Measurements from ENCODE around the gene PGA3.
"Not testable (repeated sequence)": the region's sequence is repeated elsewhere in the genome, so short reads cannot be mapped to it uniquely, and the experiment has no call there.

The PGA3 gene

DNA sequence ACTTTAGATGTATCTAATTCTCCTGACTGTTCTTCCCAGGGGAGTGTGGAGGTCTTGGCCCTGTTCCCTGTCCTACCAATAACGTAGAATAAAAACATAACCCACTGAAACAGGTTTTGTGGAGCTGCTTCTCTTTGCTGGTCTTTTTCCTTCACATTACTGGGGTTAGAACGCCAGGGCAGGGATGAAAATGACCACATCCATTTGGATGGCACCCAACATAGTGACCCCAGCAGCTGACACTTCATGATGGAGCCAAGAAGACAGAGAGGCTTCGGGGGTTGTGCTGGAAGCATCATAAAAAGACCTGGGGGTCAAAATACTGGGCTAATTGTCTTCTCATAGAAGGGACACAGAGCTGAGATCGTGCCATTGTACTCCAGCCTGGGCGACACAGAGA lies 28.3 kb downstream of the PGA3 start:
- H3K27ac ChIP-seq: not testable (repeated sequence)

DNA sequence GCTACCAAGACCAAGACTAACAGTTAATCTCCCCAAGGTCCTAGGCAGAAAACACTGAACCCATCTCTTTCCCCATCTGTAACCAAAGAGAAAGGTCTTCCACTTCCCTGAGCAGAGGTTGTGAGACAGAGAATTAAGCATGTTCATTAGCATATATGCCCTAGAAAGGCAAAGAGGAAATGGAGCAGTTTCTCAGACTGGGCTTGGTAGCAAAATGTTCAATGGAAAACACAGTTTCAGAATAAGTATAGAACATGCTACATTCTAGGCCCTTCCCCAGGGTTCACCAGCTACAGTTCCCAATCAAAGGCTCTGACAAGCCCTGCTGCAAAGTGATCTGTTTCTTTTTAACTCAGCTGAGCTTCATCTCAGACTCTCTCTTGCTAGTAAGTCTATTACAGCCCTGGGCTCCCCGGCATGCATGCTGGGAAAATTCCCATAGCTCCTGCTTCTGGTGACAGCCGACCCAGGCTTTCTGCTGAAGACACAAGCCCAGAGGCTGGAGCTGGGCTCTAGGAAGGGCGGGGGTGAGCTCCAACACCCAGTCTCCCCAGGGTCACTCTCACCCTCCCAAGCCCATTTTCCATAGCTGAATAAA lies 29.3 kb downstream of the PGA3 start:
- H3K27ac ChIP-seq: not testable (repeated sequence)

DNA sequence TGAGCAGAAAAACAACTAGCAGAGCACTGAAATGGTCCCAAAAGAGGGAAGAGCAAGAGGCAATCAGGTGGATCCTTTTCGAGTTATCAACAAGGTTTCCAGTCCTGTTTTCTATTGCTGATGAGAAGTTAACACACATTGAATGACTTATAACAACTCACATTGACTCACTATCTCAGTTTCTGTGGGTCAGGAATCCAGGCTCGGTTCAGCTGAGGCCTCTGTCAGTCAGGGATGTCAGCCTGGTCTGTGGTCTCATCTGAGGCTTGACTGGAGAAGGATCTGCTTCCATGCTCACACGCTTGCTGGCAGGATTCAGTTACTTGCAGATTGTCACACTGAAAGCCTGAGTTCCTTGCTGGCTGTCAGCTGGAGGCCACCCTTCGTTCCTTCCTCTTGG lies 33.8 kb downstream of the PGA3 start:
- H3K27ac ChIP-seq: not testable (repeated sequence)

DNA sequence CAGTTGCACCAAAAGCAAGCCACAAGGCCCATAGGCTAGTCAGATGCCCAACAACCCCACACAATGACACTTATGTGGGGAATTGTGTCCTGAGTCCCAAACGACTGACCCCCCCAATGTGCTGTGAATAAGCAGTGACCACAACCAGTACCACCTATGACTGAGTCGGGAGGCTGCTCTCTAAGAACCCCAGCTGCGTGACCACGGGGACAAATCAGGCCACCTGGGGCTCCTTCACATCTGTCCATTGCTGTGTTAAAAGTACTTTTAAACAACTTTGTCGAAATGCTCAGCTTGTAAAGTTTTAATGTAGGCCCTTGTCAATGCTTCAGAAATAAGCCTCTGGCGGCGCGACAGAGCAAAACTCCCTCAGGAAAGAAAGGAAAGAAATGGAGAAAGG lies 37.0 kb downstream of the PGA3 start:
- not testable (repeated sequence) for H3K27ac ChIP-seq

DNA sequence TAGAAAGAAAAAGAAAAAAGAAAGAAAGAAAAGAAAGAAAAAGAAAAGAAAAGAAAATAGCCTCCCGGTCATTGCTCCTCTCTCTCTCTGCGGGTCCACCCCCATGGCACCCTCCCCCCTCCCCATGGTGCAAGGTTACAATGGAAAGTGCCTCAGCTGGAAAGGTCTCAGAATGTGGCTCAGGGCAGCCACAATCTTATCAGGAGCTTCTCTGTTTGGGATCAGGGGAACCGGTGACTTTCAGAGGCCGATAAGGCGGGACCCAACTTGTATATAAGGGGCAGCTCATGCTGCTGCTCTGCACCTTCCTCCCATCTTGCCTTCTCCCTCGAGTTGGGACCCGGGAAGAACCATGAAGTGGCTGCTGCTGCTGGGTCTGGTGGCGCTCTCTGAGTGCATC lies 37.6 kb downstream of the PGA3 start, which contains the start of gene PGA5:
TSS of gene PGA5 (plus strand) at position 301 of the 400 bp plus-strand sequence. CDS start at position 353, 52 bp downstream.
- not testable (repeated sequence) for H3K27ac ChIP-seq

DNA sequence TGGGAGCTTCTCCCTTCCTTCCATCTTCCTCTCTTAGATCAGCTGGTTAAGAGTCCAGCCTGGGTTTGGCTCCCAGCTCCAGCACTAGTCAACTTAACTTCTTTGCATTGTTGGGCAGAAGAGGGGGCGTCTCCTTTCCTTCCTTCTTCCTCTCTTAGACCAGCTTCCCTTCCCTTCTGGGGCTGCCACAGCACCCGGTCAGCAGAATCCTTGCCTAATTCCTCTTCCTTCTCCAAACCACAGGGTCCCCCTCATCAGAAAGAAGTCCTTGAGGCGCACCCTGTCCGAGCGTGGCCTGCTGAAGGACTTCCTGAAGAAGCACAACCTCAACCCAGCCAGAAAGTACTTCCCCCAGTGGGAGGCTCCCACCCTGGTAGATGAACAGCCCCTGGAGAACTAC lies 38.2 kb downstream of the PGA3 start:
- not testable (repeated sequence) for H3K27ac ChIP-seq

DNA sequence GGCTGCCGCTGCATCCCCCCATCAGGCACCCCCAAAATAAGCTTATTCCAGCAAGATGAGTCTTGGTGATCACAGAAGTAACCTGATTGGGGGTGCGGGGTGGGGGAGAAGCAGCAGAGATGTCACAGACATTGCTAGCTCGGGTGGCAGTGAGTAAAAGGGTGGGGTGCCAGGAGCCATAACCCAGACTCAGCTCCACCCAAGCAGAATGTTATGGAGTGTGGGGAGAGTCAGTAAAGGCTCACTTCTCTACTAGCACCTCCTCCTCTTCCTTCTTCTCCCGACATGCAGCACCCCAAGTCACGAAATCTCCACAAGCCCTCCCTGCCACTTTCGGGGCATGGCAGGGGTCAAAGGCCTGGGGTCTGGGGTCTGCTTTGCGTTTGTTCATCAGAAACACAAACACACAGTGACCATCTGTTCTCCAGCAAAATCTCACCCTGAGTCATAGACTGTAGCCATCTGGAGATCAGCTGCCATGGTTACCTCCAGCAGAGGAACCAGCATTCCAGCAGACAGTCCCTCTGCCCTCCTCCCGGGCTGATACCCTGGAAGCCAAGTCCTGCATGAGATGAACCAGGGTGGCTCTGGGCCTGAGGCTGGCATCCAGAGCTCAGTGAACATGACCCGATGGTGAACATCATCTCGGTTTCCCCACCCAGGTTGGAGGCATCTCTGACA lies 42.1 kb downstream of the PGA3 start:
- H3K27ac ChIP-seq: not testable (repeated sequence)

DNA sequence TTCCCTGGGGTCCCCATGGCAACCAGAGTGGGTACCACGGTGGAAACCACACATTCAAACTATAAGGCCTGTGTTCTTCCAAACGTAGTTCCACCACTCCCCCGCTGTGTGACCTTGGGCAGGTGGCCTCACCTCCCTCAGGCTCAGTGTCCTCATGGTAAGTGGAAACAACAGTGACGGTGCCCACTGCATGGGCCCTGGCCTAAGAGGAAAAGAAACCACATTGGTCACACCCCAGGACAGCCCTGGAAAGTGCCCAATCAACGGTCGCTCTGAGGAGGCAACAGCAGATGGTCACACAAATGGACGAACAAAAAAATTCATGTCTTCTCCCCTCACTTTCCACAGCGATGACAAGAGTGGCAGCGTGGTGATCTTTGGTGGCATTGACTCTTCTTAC lies 44.8 kb downstream of the PGA3 start:
- not testable (repeated sequence) for H3K27ac ChIP-seq

DNA sequence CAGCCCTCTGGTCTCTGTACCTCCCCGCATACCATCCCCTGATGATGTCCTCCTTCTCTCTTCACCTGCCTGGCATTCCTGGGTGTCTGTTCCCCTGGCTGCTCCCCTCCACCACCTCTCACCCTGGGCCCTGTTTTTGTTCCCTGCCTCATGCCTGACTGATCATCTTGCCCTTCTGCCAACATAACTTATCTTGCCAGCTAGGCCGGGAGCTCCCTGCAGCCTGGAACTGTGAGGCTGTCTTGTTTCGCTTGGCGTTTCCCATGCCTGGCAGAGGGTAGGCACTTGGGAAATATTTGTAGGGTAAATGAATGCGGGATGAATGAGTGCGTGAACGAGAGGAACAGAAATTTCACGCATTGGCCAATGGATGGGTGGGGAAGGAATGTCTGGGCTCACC lies 45.9 kb downstream of the PGA3 start:
- H3K27ac ChIP-seq: not testable (repeated sequence)

DNA sequence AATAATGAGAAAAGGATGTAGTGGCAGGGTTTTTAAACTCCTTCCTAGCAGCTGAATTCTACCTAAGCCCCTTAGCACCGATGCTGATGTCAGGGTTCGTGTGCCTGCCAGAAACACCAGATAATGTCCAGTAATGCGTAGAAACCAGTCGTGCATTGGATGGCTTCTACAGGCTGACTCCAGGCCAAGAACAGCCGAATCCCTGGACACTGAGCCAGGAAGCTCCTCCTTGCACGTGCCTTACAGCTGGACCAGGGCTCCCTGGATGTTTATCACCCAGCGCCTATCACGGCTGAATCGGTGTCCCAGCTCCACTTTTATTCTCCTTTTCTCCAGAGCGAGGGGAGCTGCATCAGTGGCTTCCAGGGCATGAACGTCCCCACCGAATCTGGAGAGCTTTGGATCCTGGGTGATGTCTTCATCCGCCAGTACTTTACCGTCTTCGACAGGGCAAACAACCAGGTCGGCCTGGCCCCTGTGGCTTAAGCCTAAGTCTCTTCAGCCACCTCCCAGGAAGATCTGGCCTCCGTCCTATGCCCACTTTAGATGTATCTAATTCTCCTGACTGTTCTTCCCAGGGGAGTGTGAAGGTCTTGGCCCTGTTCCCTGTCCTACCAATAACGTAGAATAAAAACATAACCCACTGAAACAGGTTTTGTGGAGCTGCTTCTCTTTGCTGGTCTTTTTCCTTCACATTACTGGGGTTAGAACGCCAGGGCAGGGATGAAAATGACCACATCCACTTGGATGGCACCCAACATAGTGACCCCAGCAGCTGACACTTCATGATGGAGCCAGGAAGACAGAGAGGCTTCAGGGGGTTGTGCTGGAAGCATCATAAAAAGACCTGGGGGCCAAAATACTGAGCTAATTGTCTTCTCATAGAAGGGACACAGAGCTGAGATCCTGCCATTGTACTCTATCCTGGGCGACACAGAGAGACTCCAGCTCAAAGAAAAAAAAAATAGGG lies 47.8 kb downstream of the PGA3 start:
- not testable (repeated sequence) for H3K27ac ChIP-seq

DNA sequence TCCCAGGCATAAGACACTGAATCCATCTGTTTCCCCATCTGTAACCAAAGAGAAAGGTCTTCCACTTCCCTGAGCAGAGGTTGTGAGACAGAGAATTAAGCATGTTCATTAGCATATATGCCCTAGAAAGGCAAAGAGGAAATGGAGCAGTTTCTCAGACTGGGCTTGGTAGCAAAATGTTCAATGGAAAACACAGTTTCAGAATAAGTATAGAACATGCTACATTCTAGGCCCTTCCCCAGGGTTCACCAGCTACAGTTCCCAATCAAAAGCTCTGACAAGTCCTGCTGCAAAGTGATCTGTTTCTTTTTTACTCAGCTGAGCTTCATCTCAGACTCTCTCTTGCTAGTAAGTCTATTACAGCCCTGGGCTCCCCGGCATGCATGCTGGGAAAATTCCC lies 49.0 kb downstream of the PGA3 start:
- H3K27ac ChIP-seq: not testable (repeated sequence)

DNA sequence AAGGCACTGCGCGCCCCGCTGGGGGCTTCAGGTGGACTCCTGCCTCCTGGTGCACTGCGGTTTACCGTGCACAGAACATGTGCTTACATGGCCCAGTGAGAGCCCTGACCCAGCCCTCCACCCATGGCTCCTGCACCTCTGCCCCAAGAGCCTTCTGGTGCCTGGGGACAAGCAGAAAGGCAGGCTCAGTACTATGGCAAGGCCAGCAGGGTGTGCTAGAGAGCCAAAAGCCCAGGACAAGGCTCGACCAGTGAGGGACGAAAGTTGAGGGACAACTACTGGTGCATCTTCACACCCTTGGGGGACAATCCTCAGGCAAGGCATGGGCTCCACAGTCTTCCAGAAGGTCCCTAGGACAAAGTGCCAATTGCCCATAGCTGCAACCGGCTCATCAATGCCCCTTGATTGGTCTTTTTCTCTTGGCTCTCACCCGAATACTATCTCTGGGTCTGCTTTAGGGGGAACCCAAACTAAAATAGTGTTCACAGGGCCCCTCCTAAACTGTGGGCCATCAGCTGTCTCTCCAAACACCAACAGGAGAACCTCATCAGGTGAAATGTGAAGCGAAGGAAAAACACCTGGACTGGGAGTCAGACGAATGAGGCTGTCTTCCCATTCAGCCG lies 51.2 kb downstream of the PGA3 start:
- H3K27ac ChIP-seq: no peak overlapping the region
- TF ChIP-seq, protein P1, sequence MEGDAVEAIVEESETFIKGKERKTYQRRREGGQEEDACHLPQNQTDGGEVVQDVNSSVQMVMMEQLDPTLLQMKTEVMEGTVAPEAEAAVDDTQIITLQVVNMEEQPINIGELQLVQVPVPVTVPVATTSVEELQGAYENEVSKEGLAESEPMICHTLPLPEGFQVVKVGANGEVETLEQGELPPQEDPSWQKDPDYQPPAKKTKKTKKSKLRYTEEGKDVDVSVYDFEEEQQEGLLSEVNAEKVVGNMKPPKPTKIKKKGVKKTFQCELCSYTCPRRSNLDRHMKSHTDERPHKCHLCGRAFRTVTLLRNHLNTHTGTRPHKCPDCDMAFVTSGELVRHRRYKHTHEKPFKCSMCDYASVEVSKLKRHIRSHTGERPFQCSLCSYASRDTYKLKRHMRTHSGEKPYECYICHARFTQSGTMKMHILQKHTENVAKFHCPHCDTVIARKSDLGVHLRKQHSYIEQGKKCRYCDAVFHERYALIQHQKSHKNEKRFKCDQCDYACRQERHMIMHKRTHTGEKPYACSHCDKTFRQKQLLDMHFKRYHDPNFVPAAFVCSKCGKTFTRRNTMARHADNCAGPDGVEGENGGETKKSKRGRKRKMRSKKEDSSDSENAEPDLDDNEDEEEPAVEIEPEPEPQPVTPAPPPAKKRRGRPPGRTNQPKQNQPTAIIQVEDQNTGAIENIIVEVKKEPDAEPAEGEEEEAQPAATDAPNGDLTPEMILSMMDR (IDR thresholded peaks at IDR 0.05): peak; percentile 90
- TF ChIP-seq ZFX (IDR thresholded peaks at IDR 0.05; ENCODE audit: borderline replicate concordance): no peak

DNA sequence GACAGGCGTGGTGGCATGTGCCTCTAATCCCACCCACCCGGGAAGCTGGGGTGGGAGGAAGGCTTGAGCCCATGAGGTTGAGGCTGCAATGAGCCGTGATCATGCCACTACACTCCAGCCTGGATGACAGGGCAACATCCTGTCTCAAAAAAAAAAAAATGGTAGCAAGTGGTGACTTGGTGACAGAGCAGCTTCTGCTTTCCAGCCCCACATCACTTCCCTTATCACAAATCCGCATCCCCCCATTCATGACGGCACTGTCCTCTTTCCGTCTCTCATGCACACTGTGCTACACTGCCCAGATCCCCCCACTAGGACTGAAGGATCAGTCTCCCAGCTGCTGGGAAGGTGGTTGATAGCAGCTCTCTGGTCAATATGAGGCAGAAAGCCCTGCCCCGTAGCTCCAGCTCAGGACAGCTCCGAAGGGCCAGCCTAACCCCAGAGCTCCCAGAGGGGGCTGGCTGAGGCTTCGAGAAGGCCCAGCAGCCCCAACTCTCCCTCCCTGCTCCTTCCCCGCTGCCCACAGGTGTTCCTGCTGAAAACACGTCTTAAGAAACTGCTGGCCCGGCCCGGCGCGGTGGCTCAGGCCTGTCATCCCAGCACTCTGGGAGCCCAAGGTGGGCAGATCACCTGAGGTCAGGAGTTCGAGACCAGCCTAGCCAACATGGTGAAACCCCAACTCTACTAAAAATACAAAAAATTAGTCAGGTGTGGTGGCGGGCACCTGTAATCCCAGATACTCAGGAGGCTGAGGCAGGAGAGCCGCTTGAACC lies 53.6 kb downstream of the PGA3 start:
- H3K27ac ChIP-seq: no peak overlapping the region
- TF ChIP-seq ZFX (IDR thresholded peaks at IDR 0.05; ENCODE audit: borderline replicate concordance): no peak

DNA sequence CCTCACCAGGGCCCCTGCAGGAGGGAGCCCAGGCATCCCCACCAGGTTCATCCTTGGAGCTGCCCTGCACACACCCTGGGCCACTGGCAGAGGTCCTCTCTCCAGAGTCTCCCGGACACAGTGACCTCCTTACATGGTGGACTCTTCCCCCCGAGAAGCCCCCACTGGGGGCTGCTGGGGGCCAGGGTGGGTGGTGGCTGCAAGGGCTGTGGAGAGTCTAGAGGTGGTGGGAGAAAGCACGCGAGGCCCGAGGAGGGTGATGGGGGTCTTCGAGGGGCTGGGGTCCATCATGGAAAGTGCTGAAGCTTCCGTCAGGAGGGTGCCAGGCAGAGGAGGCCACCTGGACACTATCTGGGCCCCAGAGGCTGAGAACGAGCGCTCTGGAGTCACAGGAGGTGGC lies 55.2 kb downstream of the PGA3 start:
- no peak overlapping the region for H3K27ac ChIP-seq
- TF ChIP-seq, protein P1 (IDR thresholded peaks at IDR 0.05): no peak
- TF ChIP-seq ZFX (IDR thresholded peaks at IDR 0.05; ENCODE audit: borderline replicate concordance): no peak
